ENCODE measurements around the gene SLC25A39. TPM values are rescaled to one million over a fixed set of nuclear protein-coding genes. Genes with fewer than 3 reads are reported as not detected.

The SLC25A39 gene
- total RNA-seq, 1 donor from 2014 or later: 65.2 TPM

Small RNAs within 50 kb of the gene (small RNA-seq; reads per million reads assigned to genes)
- gene RF00012 (not detected), gene RN7SL507P (not detected), gene RNU6-453P (not detected)

Other genes with a start within 250 kb of the SLC25A39 start
- 44.4 TPM for gene HDAC5, start 201.2 kb downstream of the SLC25A39 start, total RNA-seq
- gene HROB, start 182.9 kb downstream of the SLC25A39 start, total RNA-seq: 1.0 TPM
- 4.7 TPM for gene ASB16, start 154.1 kb downstream of the SLC25A39 start, total RNA-seq
- gene TMUB2, start 137.9 kb downstream of the SLC25A39 start, total RNA-seq: 24.0 TPM
- gene ATXN7L3, start 124.9 kb downstream of the SLC25A39 start, total RNA-seq: 21.4 TPM
- gene UBTF, start 105.1 kb downstream of the SLC25A39 start, total RNA-seq: 51.7 TPM
- gene SLC4A1, start 56.7 kb downstream of the SLC25A39 start, total RNA-seq: 47.0 TPM
- gene RUNDC3A, start 16.2 kb downstream of the SLC25A39 start, total RNA-seq: 6.8 TPM
- 270 TPM for gene GRN, start 20.5 kb upstream of the SLC25A39 start, total RNA-seq
- gene FAM171A2, start 39.0 kb upstream of the SLC25A39 start, total RNA-seq: 38.6 TPM
- gene ITGA2B, start 64.8 kb upstream of the SLC25A39 start, total RNA-seq: 2.6 TPM
- gene GPATCH8, start 178.6 kb upstream of the SLC25A39 start, total RNA-seq: 25.1 TPM
- gene FZD2, start 232.7 kb upstream of the SLC25A39 start, total RNA-seq: 8.9 TPM